ENCODE results near the gene SERPINA9.
"Not testable (repeated sequence)": the region's sequence is repeated elsewhere in the genome, so short reads cannot be mapped to it uniquely, and the experiment has no call there.

SERPINA9 gene

GRCh38 chr14:94510481-94510880 lies 34.5 kb upstream of the SERPINA9 start:
- not testable (repeated sequence) for H3K9me3 ChIP-seq (ENCODE audit: control insufficient read depth in 5 of 5, low read length in 5 of 5); H3K27ac ChIP-seq (ENCODE audit: low read depth, low read length); H3K4me3 ChIP-seq (ENCODE audit: low read depth in 1 of 5, low read length in 5 of 5); H3K9ac ChIP-seq (ENCODE audit: low read length in 5 of 5); H3K36me3 ChIP-seq (ENCODE audit: control insufficient read depth in 5 of 5, insufficient read depth in 5 of 5, low read length in 5 of 5); H3K4me1 ChIP-seq (ENCODE audit: control insufficient read depth in 5 of 5, insufficient read depth in 5 of 5, low read length in 5 of 5)
- H3K27me3 ChIP-seq (ENCODE audit: control insufficient read depth in 5 of 5, insufficient read depth in 4 of 5, low read length in 5 of 5): peaks cover 0 to 11% (median 6%) of the 10 kb centered on the region in 5 donors

GRCh38 chr14:94509356-94509755 lies 33.4 kb upstream of the SERPINA9 start, which contains the start of gene SERPINA12:
TSS of gene SERPINA12 (minus strand) at chr14:94509469. CDS start at chr14:94498397, 11,072 bp downstream.
- no peaks in the 10 kb centered on the region for H3K4me1 ChIP-seq (ENCODE audit: control insufficient read depth in 5 of 5, insufficient read depth in 5 of 5, low read length in 5 of 5)
- no peaks in the 10 kb centered on the region for H3K9me3 ChIP-seq (ENCODE audit: control insufficient read depth in 5 of 5, low read length in 5 of 5)
- peaks cover 0 to 15% (median 7%) of the 10 kb centered on the region in 5 donors for H3K27me3 ChIP-seq (ENCODE audit: control insufficient read depth in 5 of 5, insufficient read depth in 4 of 5, low read length in 5 of 5)
- H3K4me3 ChIP-seq (ENCODE audit: low read depth in 1 of 5, low read length in 5 of 5): no peak within 1 kb of the TSS
- no peak within 1 kb of the TSS for H3K9ac ChIP-seq (ENCODE audit: low read length in 5 of 5)
- no peaks in the 10 kb centered on the region for H3K36me3 ChIP-seq (ENCODE audit: control insufficient read depth in 5 of 5, insufficient read depth in 5 of 5, low read length in 5 of 5)
- no peak within 1 kb of the TSS for H3K27ac ChIP-seq (ENCODE audit: low read depth, low read length)

- no peak overlapping the region for H3K4me3 ChIP-seq (ENCODE audit: low read depth in 1 of 5, low read length in 5 of 5)
- H3K9me3 ChIP-seq (ENCODE audit: control insufficient read depth in 5 of 5, low read length in 5 of 5): no peaks in the 10 kb centered on the region
- H3K27me3 ChIP-seq (ENCODE audit: control insufficient read depth in 5 of 5, insufficient read depth in 4 of 5, low read length in 5 of 5): peaks cover 0 to 18% (median 9%) of the 10 kb centered on the region in 5 donors
- no peak overlapping the region for H3K9ac ChIP-seq (ENCODE audit: low read length in 5 of 5)
- no peak overlapping the region for H3K27ac ChIP-seq (ENCODE audit: low read depth, low read length)
- no peaks in the 10 kb centered on the region for H3K36me3 ChIP-seq (ENCODE audit: control insufficient read depth in 5 of 5, insufficient read depth in 5 of 5, low read length in 5 of 5)
- H3K4me1 ChIP-seq (ENCODE audit: control insufficient read depth in 5 of 5, insufficient read depth in 5 of 5, low read length in 5 of 5): no peaks in the 10 kb centered on the region
These were observed 29.6 kb upstream of the SERPINA9 start for GRCh38 chr14:94505641-94506040.

GRCh38 chr14:94505206-94505605 lies 29.2 kb upstream of the SERPINA9 start:
- H3K4me1 ChIP-seq (ENCODE audit: control insufficient read depth in 5 of 5, insufficient read depth in 5 of 5, low read length in 5 of 5): no peaks in the 10 kb centered on the region
- H3K9me3 ChIP-seq (ENCODE audit: control insufficient read depth in 5 of 5, low read length in 5 of 5): no peaks in the 10 kb centered on the region
- no peak overlapping the region for H3K9ac ChIP-seq (ENCODE audit: low read length in 5 of 5)

GRCh38 chr14:94501588-94502516 lies 25.9 kb upstream of the SERPINA9 start:
- H3K27ac ChIP-seq (ENCODE audit: low read depth, low read length): no peak overlapping the region
- H3K4me3 ChIP-seq (ENCODE audit: low read depth in 1 of 5, low read length in 5 of 5): no peak overlapping the region
- H3K9me3 ChIP-seq (ENCODE audit: control insufficient read depth in 5 of 5, low read length in 5 of 5): no peaks in the 10 kb centered on the region
- H3K36me3 ChIP-seq (ENCODE audit: control insufficient read depth in 5 of 5, insufficient read depth in 5 of 5, low read length in 5 of 5): no peaks in the 10 kb centered on the region
- no peak overlapping the region for H3K9ac ChIP-seq (ENCODE audit: low read length in 5 of 5)
- H3K27me3 ChIP-seq (ENCODE audit: control insufficient read depth in 5 of 5, insufficient read depth in 4 of 5, low read length in 5 of 5): peaks cover 0 to 16% (median 7%) of the 10 kb centered on the region in 5 donors
- no peaks in the 10 kb centered on the region for H3K4me1 ChIP-seq (ENCODE audit: control insufficient read depth in 5 of 5, insufficient read depth in 5 of 5, low read length in 5 of 5)

More at GRCh38 chr14:94505206-94505605, 29.2 kb upstream of the SERPINA9 start:
- H3K27ac ChIP-seq (ENCODE audit: low read depth, low read length): no peak overlapping the region
- peaks cover 0 to 18% (median 9%) of the 10 kb centered on the region in 5 donors for H3K27me3 ChIP-seq (ENCODE audit: control insufficient read depth in 5 of 5, insufficient read depth in 4 of 5, low read length in 5 of 5)
- no peak overlapping the region for H3K4me3 ChIP-seq (ENCODE audit: low read depth in 1 of 5, low read length in 5 of 5)
- no peaks in the 10 kb centered on the region for H3K36me3 ChIP-seq (ENCODE audit: control insufficient read depth in 5 of 5, insufficient read depth in 5 of 5, low read length in 5 of 5)

GRCh38 chr14:94500264-94500663 lies 24.3 kb upstream of the SERPINA9 start:
- Histone ChIP-seq H3K4me3 (ENCODE audit: low read depth in 1 of 5, low read length in 5 of 5) (no peak overlapping the region), H3K27ac (ENCODE audit: low read depth, low read length) (no peak overlapping the region), H3K9me3 (ENCODE audit: control insufficient read depth in 5 of 5, low read length in 5 of 5) (no peaks in the 10 kb centered on the region), H3K36me3 (ENCODE audit: control insufficient read depth in 5 of 5, insufficient read depth in 5 of 5, low read length in 5 of 5) (no peaks in the 10 kb centered on the region), H3K27me3 (ENCODE audit: control insufficient read depth in 5 of 5, insufficient read depth in 4 of 5, low read length in 5 of 5) (peaks cover 0 to 8% (median 5%) of the 10 kb centered on the region in 5 donors), H3K4me1 (ENCODE audit: control insufficient read depth in 5 of 5, insufficient read depth in 5 of 5, low read length in 5 of 5) (no peaks in the 10 kb centered on the region), H3K9ac (ENCODE audit: low read length in 5 of 5) (no peak overlapping the region)

- Histone ChIP-seq H3K9ac (ENCODE audit: low read length in 5 of 5) (no peak overlapping the region), H3K27me3 (ENCODE audit: control insufficient read depth in 5 of 5, insufficient read depth in 4 of 5, low read length in 5 of 5) (peaks cover 0 to 5% (median 3%) of the 10 kb centered on the region in 5 donors), H3K9me3 (ENCODE audit: control insufficient read depth in 5 of 5, low read length in 5 of 5) (no peaks in the 10 kb centered on the region), H3K36me3 (ENCODE audit: control insufficient read depth in 5 of 5, insufficient read depth in 5 of 5, low read length in 5 of 5) (no peaks in the 10 kb centered on the region), H3K27ac (ENCODE audit: low read depth, low read length) (no peak overlapping the region), H3K4me1 (ENCODE audit: control insufficient read depth in 5 of 5, insufficient read depth in 5 of 5, low read length in 5 of 5) (no peaks in the 10 kb centered on the region), H3K4me3 (ENCODE audit: low read depth in 1 of 5, low read length in 5 of 5) (no peak overlapping the region)
These were observed 23.7 kb upstream of the SERPINA9 start for GRCh38 chr14:94499673-94500072.

- H3K4me1 ChIP-seq (ENCODE audit: control insufficient read depth in 5 of 5, insufficient read depth in 5 of 5, low read length in 5 of 5): no peaks in the 10 kb centered on the region
- H3K4me3 ChIP-seq (ENCODE audit: low read depth in 1 of 5, low read length in 5 of 5): no peak overlapping the region
- no peak overlapping the region for H3K9ac ChIP-seq (ENCODE audit: low read length in 5 of 5)
- no peak overlapping the region for H3K27ac ChIP-seq (ENCODE audit: low read depth, low read length)
- H3K9me3 ChIP-seq (ENCODE audit: control insufficient read depth in 5 of 5, low read length in 5 of 5): no peaks in the 10 kb centered on the region
- H3K36me3 ChIP-seq (ENCODE audit: control insufficient read depth in 5 of 5, insufficient read depth in 5 of 5, low read length in 5 of 5): no peaks in the 10 kb centered on the region
- H3K27me3 ChIP-seq (ENCODE audit: control insufficient read depth in 5 of 5, insufficient read depth in 4 of 5, low read length in 5 of 5): peaks cover 0 to 9% (median 6%) of the 10 kb centered on the region in 5 donors
These were observed 22.2 kb upstream of the SERPINA9 start for GRCh38 chr14:94498215-94498614.

- no peak overlapping the region for H3K4me3 ChIP-seq (ENCODE audit: low read depth in 1 of 5, low read length in 5 of 5)
- no peak overlapping the region for H3K9ac ChIP-seq (ENCODE audit: low read length in 5 of 5)
- H3K9me3 ChIP-seq (ENCODE audit: control insufficient read depth in 5 of 5, low read length in 5 of 5): no peaks in the 10 kb centered on the region
- H3K27me3 ChIP-seq (ENCODE audit: control insufficient read depth in 5 of 5, insufficient read depth in 4 of 5, low read length in 5 of 5): peaks cover 0 to 17% (median 9%) of the 10 kb centered on the region in 5 donors
- H3K27ac ChIP-seq (ENCODE audit: low read depth, low read length): no peak overlapping the region
- H3K4me1 ChIP-seq (ENCODE audit: control insufficient read depth in 5 of 5, insufficient read depth in 5 of 5, low read length in 5 of 5): no peaks in the 10 kb centered on the region
- H3K36me3 ChIP-seq (ENCODE audit: control insufficient read depth in 5 of 5, insufficient read depth in 5 of 5, low read length in 5 of 5): no peaks in the 10 kb centered on the region
These were observed 18.1 kb upstream of the SERPINA9 start for GRCh38 chr14:94494085-94494484.

- H3K27me3 ChIP-seq (ENCODE audit: control insufficient read depth in 5 of 5, insufficient read depth in 4 of 5, low read length in 5 of 5): peaks cover 8 to 21% (median 17%) of the 10 kb centered on the region in 5 donors
These were observed 15.5 kb upstream of the SERPINA9 start for GRCh38 chr14:94491511-94491910.

More at GRCh38 chr14:94491511-94491910, 15.5 kb upstream of the SERPINA9 start:
- no peak overlapping the region for H3K9ac ChIP-seq (ENCODE audit: low read length in 5 of 5)
- no peaks in the 10 kb centered on the region for H3K9me3 ChIP-seq (ENCODE audit: control insufficient read depth in 5 of 5, low read length in 5 of 5)
- H3K27ac ChIP-seq (ENCODE audit: low read depth, low read length): no peak overlapping the region
- peaks cover 0 to 2% (median 2%) of the 10 kb centered on the region in 5 donors for H3K4me1 ChIP-seq (ENCODE audit: control insufficient read depth in 5 of 5, insufficient read depth in 5 of 5, low read length in 5 of 5)
- H3K4me3 ChIP-seq (ENCODE audit: low read depth in 1 of 5, low read length in 5 of 5): no peak overlapping the region
- no peaks in the 10 kb centered on the region for H3K36me3 ChIP-seq (ENCODE audit: control insufficient read depth in 5 of 5, insufficient read depth in 5 of 5, low read length in 5 of 5)
